ENCODE measurements around the gene LONP1.

LONP1 gene

GRCh38 chr19:5676772-5677105 lies 43.2 kb downstream of the LONP1 start:
- no peak for DNase-seq (ENCODE audit: low spot score)
- TF ChIP-seq CTCF (IDR thresholded peaks at IDR 0.05; ENCODE audit: extremely low read depth, insufficient read depth, missing control alignments), result no peak
- in situ Hi-C loops (cut with MboI; ENCODE audit: low pct_unique_long_range_greater_than_20kb, low sequenced_read_pairs, unreplicated experiment), result no loop called here

- in situ Hi-C loops (cut with MboI; ENCODE audit: low pct_unique_long_range_greater_than_20kb, low sequenced_read_pairs, unreplicated experiment), result no loop called here
- TF ChIP-seq CTCF (IDR thresholded peaks at IDR 0.05; ENCODE audit: extremely low read depth, insufficient read depth, missing control alignments), result no peak
- no peak for DNase-seq (ENCODE audit: low spot score)
Measured at GRCh38 chr19:5676105-5676771, 43.7 kb downstream of the LONP1 start.

- no peak for DNase-seq (ENCODE audit: low spot score)
- TF ChIP-seq CTCF (IDR thresholded peaks at IDR 0.05; ENCODE audit: extremely low read depth, insufficient read depth, missing control alignments), result no peak
- in situ Hi-C loops (cut with MboI; ENCODE audit: low pct_unique_long_range_greater_than_20kb, low sequenced_read_pairs, unreplicated experiment), result no loop called here
Measured at GRCh38 chr19:5674714-5675113, 45.2 kb downstream of the LONP1 start.

GRCh38 chr19:5673752-5674151 lies 46.2 kb downstream of the LONP1 start:
- DNase-seq (ENCODE audit: low spot score), result no peak
- TF ChIP-seq CTCF (IDR thresholded peaks at IDR 0.05; ENCODE audit: extremely low read depth, insufficient read depth, missing control alignments), result no peak
- in situ Hi-C loops (cut with MboI; ENCODE audit: low pct_unique_long_range_greater_than_20kb, low sequenced_read_pairs, unreplicated experiment), result no loop called here

- no peak for TF ChIP-seq CTCF (IDR thresholded peaks at IDR 0.05; ENCODE audit: extremely low read depth, insufficient read depth, missing control alignments)
- no peak for DNase-seq (ENCODE audit: low spot score)
- in situ Hi-C loops (cut with MboI; ENCODE audit: low pct_unique_long_range_greater_than_20kb, low sequenced_read_pairs, unreplicated experiment), result no loop called here
Measured at GRCh38 chr19:5672708-5673459, 47.1 kb downstream of the LONP1 start.

GRCh38 chr19:5671600-5671999 lies 48.3 kb downstream of the LONP1 start:
- no peak for TF ChIP-seq CTCF (IDR thresholded peaks at IDR 0.05; ENCODE audit: extremely low read depth, insufficient read depth, missing control alignments)
- in situ Hi-C loops (cut with MboI; ENCODE audit: low pct_unique_long_range_greater_than_20kb, low sequenced_read_pairs, unreplicated experiment), result no loop called here
- no peak for DNase-seq (ENCODE audit: low spot score)

Measured in GM13977 (cell line).